ENCODE data around the gene RCN1.

RCN1 gene

DNA sequence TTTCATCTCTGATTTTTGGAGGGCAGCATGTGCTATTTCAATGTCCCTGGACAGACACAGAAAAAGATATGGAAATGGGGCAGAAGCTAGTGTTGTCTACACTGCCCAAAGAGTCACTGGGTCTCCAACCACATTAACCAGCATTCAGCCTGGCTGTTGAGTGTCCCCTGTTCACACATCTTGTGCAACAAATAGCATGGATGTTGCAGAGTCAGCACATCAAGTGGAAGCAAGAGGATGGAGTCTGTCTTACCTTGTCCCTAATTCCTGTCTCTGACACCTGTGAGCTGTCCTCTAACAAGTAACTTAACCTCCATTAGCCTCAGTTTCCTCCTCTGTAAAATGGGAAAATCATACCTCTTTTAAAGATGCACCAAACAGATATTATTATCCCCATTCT, 60.2 kb downstream of the RCN1 start:
- DNase-seq (ENCODE audit: low read depth in 1 of 2, low spot score in 1 of 2), result no peak

DNA sequence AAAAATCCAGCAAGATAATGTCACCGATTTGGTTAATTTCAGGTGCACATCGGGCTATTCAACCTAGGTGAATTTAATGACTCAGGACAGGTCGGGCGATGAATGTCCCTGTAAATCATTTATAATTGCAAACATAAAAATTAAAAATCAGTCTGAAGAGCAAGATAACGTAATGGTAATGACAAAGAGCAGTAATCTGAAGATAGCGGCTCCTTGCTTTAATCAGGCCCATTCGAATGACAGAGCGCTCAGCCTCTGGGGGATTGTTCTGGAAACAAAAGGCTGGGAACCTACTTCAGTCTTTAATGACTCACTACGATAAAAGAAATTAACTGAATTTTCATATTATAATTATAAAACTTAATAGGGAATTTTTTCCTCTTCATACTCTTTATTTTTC, 61.3 kb downstream of the RCN1 start:
- DNase-seq (ENCODE audit: low read depth in 1 of 2, low spot score in 1 of 2), result no peak

DNA sequence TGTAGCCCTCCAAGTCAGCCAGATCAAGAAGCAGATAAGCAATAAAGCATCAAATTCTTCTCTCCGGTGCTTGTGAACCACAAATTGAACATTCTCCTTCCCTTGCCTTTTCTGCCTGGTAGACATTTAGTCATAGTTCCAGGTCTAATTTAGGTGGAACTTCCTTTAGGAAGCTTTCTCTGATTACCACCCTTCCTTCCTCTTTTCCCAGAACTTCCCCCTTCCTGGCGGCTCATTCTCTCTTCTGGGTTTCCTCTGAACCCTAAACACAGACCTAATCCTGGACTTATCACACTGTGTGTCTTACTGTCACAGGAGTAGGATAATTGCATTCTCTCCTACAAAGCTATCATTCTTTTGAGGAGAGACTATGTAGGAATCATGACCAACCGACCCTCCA, 61.9 kb downstream of the RCN1 start:
- no peak for DNase-seq (ENCODE audit: low read depth in 1 of 2, low spot score in 1 of 2)

GRCh38 chr11:32153747-32154146, 62.9 kb downstream of the RCN1 start:
- DNase-seq (ENCODE audit: low read depth in 1 of 2, low spot score in 1 of 2), result no peak

- no peak for DNase-seq (ENCODE audit: low read depth in 1 of 2, low spot score in 1 of 2)
Measured at GRCh38 chr11:32154275-32154674, 63.4 kb downstream of the RCN1 start.

All from activated CD4-positive, alpha-beta T cell treated with anti-CD3 and anti-CD28 coated beads, Interleukin-2, amount 50 U/mL, for 24 hours (primary cell).